WTC11 (cell line): ENCODE results near the gene LCN1.

ENCODE experiments used
- CTCF ChIP-seq: fragments of 200-600 bp; IDR thresholded peaks from 2 replicates; pipeline ENCODE4 v1.8.0; 2022; ENCODE audit warnings: antibody characterized with exemption
- FOXK1 ChIP-seq: sonication (generic); formaldehyde crosslinking; IDR thresholded peaks from 2 replicates; pipeline ENCODE4 v1.8.0; 2022; ENCODE audit warnings: mild to moderate bottlenecking, moderate library complexity, missing genetic modification reagents
- JUN ChIP-seq: sonication (generic); formaldehyde crosslinking; IDR thresholded peaks from 2 replicates; pipeline ENCODE4 v1.8.0; 2023; ENCODE audit warnings: mild to moderate bottlenecking, missing genetic modification reagents
- ZNF232 ChIP-seq: sonication (generic); formaldehyde crosslinking; IDR thresholded peaks from 2 replicates; pipeline ENCODE4 v1.8.0; 2022; ENCODE audit warnings: mild to moderate bottlenecking, missing genetic modification reagents

GRCh38 chr9:135488527-135488926 is 32.7 kb upstream of the LCN1 start:
- TF ChIP-seq CTCF (no peak), FOXK1 (CRISPR knock-in tag) (no peak), ZNF232 (CRISPR knock-in tag) (no peak), JUN (CRISPR knock-in tag) (no peak)
